Stimulated activated CD8-positive, alpha-beta memory T cell treated with anti-CD3 and anti-CD28 coated beads, Interleukin-7, amount 100 ng/mL, for 48 hours (primary cell): ENCODE results near the gene C10orf53.
"Not testable (repeated sequence)": the region's sequence is repeated elsewhere in the genome, so short reads cannot be mapped to it uniquely, and the experiment has no call there.

Experiments
- DNase-seq, 2 donors: peaks; one replicate each; pipeline ENCODE4 v3.0.0-alpha.2; 2020; ENCODE audit warnings: low read depth in 1 of 2; ENCODE audit errors: extremely low read depth in 1 of 2

Gene C10orf53

GRCh38 chr10:49652421-49653272 lies 26.8 kb upstream of the C10orf53 start:
- DNase-seq, result no peak

- DNase-seq, result no peak
These were observed 26.1 kb upstream of the C10orf53 start for GRCh38 chr10:49653273-49653929.

- DNase-seq, result no peak
These were observed 25.3 kb upstream of the C10orf53 start for GRCh38 chr10:49654036-49654693.

GRCh38 chr10:49655099-49655498 lies 24.4 kb upstream of the C10orf53 start:
- no peak for DNase-seq

GRCh38 chr10:49656845-49657493 lies 22.5 kb upstream of the C10orf53 start:
- no peak for DNase-seq

- no peak for DNase-seq
These were observed 21.8 kb upstream of the C10orf53 start for GRCh38 chr10:49657606-49658005.

GRCh38 chr10:49661140-49661856 lies 18.2 kb upstream of the C10orf53 start:
- no peak for DNase-seq

GRCh38 chr10:49662169-49662830 lies 17.2 kb upstream of the C10orf53 start:
- DNase-seq, result no peak

GRCh38 chr10:49663596-49663995 lies 15.9 kb upstream of the C10orf53 start:
- DNase-seq, result no peak

- DNase-seq, result no peak
These were observed 15.2 kb upstream of the C10orf53 start for GRCh38 chr10:49664006-49664841.

- no peak for DNase-seq
These were observed 14.6 kb upstream of the C10orf53 start for GRCh38 chr10:49664842-49665355.

GRCh38 chr10:49666054-49666615 lies 13.3 kb upstream of the C10orf53 start:
- DNase-seq, result no peak

- no peak for DNase-seq
These were observed 12.8 kb upstream of the C10orf53 start for GRCh38 chr10:49666685-49667084.

GRCh38 chr10:49667991-49668390 lies 11.5 kb upstream of the C10orf53 start:
- no peak for DNase-seq

- no peak for DNase-seq
These were observed 10.8 kb upstream of the C10orf53 start for GRCh38 chr10:49668684-49669083.

- DNase-seq, result no peak
These were observed 498 bp upstream of the C10orf53 start for GRCh38 chr10:49678827-49679479.

GRCh38 chr10:49682449-49682848 lies 3.0 kb downstream of the C10orf53 start:
- DNase-seq, result not testable (repeated sequence)

- DNase-seq, result no peak
These were observed 3.4 kb downstream of the C10orf53 start for GRCh38 chr10:49682879-49683278.
